TTC549 (cell line): ENCODE results near the gene KLF12.

ENCODE experiments used
- FAIRE-seq: peaks from 2 replicates; lab custom pipeline; 2012; peaks lifted over from hg19 to GRCh38; lab: Jason Lieb, UNC

The KLF12 gene

GRCh38 chr13:74134777-74135325 lies 647 bp upstream of the KLF12 start:
- no peak for FAIRE-seq

DNA sequence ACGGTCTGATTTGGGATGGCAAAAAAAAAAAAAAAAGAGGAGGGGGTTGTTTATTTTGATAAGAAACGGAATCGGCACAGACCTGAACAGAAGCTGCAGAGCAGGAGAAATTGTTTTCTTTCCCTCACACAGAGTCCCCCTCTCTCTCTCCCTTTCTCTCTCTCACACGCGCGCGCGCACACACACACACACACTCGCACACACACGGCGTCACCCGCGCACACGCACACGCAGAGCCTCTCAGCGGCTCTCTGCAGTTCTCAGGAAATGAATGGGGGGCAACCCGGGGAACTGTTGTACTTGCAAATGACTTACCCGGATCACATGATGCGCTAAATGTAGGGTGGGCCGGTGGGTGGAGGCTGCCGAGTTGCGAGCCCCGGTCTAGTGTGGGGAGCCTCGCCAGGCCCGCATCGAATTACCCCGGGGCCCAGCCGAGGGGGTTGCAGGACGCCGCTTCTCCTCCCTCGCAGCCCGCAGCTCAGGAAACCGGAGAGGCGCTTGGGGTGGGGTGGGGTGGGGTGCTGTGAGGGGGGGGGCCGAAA lies 475 bp downstream of the KLF12 start:
- no peak for FAIRE-seq

DNA sequence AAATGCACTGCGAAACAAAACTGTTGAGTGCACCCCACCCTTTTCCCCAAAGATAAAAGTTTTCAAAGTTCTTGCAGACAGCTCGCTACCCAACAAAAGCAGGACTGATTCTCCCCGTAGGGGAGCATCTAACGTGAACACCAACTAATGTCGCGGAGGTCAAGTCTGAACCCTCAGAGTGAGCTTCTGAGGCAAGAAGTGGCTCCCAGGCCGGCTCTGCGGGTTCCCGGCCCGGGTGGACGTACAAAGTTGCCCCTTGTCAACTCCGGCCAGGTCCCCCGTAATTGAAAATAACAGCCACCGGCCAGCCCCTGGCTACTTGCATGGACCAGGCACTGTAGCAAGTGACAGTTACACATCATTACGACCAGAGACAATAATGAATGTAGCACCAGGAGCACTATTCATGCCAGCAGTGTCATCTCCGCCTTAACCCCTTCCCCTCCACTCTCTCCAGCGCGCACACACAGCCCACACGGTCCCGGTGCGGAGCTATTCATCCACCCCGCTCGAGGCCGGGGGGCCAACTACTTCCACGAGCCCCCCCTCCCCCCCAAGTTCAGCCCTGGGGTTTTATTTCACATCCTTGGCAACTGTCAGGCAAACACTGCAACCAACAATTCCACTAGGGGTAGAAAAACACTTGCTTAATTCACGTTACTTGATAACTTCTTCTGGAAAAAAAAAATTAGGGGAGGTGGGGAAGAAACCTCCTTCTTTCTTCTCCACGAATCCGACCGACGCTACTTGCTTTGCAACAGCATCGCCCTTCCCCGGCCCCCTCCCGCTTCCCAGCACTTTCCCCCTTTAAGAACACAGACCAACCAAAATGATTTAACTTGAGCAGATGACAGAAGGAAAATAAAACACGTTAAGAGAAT lies 1.2 kb downstream of the KLF12 start:
- FAIRE-seq, result no peak

DNA sequence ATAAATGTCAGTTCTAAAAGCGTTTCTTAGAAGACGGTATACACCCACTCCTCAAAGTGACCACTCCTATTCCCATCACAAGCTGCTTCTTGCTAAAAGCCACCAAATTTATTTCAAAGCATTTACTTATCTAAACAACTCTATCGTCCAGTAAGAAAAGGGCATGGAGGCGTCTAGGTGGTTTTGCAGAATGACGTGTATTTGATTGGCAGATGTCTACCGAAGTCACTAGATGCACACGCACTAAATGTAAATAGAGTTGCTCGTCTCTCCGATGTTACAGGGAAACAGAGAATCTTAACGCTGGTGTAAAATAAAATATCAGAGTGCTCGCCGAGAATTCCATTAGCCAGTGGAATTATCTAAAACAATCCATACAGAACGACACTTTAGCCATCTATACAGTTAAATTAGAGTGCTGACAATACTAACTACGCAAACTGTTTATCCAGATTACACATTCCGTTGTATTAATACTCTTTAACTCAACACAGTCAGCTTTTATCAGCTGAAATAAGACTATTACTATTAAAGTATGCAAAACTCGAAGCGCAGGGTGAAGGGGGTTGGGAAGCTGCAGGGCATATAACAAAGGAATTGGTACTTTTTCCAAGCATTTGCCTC lies 1.9 kb downstream of the KLF12 start:
- FAIRE-seq, result no peak

GRCh38 chr13:74131227-74131626 lies 3.0 kb downstream of the KLF12 start:
- FAIRE-seq, result no peak

GRCh38 chr13:74129500-74130191 lies 4.6 kb downstream of the KLF12 start:
- no peak for FAIRE-seq

- FAIRE-seq, result no peak
Observed at GRCh38 chr13:74128156-74128767, 5.9 kb downstream of the KLF12 start.

DNA sequence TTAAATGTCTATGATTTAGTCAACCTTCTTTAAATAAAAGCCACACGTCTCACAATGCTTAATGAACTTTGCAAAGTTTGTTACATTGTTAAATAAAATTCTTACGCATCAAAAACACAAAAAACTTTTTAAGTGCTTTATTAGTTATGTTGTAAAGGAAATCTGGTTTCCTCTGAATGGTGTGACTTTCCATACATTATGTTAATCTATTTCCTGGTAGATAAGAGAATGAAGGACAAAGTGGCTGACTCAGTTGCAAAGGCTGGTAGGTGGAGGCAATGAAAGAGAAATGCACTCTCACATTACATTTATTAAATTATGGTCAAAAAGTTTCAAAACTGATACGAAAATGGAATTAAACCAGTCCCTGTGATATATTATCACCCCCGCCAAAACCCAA lies 15.9 kb downstream of the KLF12 start:
- no peak for FAIRE-seq

- FAIRE-seq, result no peak
Observed at GRCh38 chr13:74117207-74117705, 16.9 kb downstream of the KLF12 start.

DNA sequence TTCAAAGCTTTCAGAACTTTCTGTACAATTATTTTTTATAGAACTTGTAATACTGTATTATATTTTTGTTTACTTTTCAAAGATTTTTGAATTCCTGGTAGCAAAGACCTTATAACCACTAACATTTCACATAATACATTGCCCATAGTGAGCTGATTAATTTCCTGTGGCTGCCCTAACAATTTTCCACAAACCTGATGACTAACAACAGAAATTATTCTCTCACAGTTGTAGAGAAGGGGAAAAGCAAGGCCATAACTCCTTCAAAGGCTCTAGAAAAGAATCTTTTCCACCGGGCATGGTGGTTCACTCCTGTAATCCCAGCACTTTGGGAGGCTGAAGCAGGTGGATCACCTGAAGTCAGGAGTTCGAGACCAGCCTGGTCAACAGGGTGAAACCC lies 19.1 kb downstream of the KLF12 start:
- FAIRE-seq, result no peak

GRCh38 chr13:74114641-74115040 lies 19.6 kb downstream of the KLF12 start:
- no peak for FAIRE-seq

- no peak for FAIRE-seq
Observed at GRCh38 chr13:74114202-74114601, 20.0 kb downstream of the KLF12 start.

DNA sequence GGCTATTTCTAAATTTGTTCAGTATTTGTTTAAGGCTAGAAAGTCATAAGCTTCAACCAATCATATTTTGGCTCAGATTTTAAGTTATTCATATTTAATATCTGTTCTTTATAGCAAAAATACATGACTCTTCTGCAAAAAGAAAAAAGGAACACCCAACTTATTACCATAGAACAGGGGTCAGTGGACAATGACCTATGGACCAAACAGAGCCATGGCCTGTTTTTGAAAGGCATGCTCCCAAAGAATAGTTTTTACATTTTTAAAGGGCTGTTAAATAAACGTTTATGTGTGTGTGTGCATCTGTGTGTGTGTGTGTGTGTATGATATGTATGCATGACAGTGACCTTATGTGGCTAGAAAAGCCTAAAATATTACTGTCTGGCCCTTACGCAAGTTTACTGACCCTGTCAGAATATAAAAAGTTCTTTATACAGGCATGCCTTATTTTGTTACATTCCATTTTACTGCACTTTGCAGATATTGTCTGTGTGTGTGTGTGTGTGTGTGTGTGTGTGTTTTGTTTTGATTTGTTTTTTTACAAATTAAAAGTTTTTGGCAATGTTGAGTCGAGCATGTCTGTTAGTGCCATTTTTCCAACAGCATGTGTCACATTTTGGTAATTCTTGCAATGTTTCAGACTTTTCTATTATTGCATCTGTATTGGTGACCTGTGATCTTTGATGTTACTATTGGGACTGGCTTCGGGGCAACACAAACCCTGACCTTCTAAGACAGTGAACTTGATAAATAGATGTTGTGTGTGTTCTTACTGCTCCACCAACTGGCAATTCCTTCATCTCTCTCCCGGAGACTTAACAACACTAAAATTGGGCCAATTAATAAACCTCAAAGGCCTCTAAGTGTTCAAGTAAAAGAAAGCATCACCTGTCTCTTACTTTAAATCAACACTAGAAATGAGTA lies 22.0 kb downstream of the KLF12 start:
- FAIRE-seq, result no peak

GRCh38 chr13:74111399-74111798 lies 22.8 kb downstream of the KLF12 start:
- FAIRE-seq, result no peak

GRCh38 chr13:74110053-74110452 lies 24.2 kb downstream of the KLF12 start:
- no peak for FAIRE-seq

DNA sequence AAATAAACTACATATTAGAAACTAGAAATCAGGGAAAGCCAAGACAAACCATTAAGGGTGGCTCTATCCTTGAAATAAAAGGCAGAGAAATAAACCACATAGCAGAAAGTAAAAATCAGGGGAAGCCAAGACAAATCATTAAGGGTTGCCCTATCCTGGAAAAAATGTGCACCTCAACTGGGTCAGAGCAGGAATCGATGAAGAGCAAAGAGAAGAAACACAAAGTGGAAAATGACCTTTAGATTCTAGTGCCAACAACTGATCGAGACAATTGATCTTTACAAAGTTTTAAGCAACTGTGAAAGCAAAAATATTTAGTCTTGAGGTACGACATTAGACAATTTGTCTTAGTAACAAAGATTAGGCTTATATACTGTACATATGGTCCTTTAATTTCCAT lies 26.6 kb downstream of the KLF12 start:
- no peak for FAIRE-seq

DNA sequence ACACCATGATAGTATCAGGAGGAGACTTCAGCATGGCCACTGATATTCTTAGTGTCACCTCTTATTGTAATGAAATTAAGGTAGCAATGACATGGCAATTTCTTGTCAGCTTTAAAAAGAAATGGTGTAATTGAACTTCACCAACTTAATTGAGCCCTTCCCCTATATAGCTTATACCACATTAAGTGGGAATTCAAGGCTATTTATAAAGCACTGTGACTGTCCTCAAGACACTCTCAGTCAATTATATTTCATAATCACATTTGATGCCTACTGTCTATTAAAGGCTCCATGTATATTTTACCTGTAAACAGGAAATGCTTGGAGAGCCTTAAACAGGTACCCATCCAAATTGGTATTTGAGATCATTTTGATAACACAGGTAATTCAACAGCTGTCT lies 28.3 kb downstream of the KLF12 start:
- no peak for FAIRE-seq

DNA sequence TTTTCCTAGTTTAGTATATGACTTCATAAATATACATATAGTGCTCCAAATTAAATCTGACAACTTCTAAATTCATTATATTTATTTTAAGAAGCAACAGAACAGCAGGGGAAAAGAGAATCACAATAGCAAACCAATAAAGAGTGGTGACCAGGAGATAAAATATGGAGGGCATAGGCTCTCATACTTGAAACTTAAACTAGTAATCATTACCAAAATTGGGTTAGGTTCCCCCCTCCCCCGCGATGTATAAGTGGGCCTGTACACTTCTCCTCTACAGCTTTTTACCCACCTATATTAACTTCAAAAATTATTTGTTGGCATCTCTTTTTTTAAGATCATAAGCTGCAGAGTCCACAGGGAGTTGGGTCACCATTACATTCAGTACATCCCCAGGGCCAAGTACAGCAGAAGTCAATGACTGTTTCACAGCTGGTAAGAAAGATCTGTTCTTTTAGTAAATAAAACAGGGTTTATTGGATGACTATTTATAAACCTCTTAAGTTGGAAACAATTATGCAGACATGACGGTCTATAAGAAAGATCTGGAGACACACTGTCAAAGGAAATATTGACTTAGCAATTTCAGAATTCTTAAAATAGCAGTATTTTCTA lies 29.4 kb downstream of the KLF12 start:
- no peak for FAIRE-seq

GRCh38 chr13:74103970-74104555 lies 30.1 kb downstream of the KLF12 start:
- FAIRE-seq, result no peak

- FAIRE-seq, result no peak
Observed at GRCh38 chr13:74103196-74103595, 31.0 kb downstream of the KLF12 start.
